GM19395 (cell line): Measurements from ENCODE around the gene GLMN.

ENCODE experiments used
- ATAC-seq: cut with Tn5 transposase; IDR thresholded peaks from one replicate; pipeline ENCODE4 v1.9.1; 2021; ENCODE audit warnings: mild to moderate bottlenecking, moderate library complexity; ENCODE audit not compliant: unreplicated experiment

The GLMN gene

DNA sequence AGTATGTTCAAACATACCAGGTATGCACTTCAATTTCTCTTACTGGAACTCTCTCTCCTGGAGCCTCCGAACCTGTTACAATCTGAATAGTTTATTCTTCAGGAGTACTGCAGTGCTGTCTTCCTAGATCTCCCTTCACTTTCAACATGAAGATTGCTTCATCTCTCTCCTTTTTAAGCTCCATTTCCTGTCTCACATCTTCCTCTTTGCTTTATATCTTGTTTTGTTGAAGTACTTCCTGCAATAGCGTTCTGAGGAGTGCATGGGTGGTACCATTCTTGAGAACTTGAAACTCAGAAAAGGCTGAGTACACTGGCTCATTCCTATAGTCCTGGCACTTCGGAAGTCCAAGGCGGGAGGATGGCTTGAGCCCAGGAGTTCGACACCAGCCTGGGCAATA, 96.8 kb downstream of the GLMN start:
- ATAC-seq, result no peak
